Stimulated activated CD8-positive, alpha-beta memory T cell treated with anti-CD3 and anti-CD28 coated beads, Interleukin-7, amount 100 ng/mL, for 4 hours (primary cell): ENCODE results near the gene CHST15.

ENCODE experiments used
- DNase-seq, 2 donors: peaks; one replicate each; pipeline ENCODE4 v3.0.0-alpha.2; 2020; ENCODE audit warnings: low read depth in 2 of 2

CHST15 gene

DNA sequence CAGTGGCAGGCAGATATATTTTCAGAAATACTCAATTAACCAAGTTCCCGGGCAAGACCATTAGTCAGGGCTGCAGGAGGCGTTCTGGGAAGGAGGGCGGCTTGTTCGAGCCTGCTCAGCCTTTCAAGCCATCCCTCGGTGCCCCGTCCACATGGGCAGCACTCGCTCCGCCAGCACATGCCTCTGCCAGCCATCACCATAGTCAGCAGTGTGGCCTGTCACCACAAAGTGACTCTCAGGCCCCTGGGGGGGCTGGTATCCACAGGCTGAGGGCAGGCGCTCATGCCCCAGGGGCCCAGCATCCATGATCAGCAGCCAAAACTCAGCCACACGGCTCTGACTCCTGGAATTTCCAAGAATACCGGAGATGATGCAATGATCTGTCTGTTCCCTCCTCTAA lies 81.9 kb downstream of the CHST15 start:
- no peak for DNase-seq

GRCh38 chr10:124010563-124011131 lies 82.8 kb downstream of the CHST15 start:
- DNase-seq: no peak

GRCh38 chr10:124010024-124010423 lies 83.4 kb downstream of the CHST15 start:
- DNase-seq: no peak

DNA sequence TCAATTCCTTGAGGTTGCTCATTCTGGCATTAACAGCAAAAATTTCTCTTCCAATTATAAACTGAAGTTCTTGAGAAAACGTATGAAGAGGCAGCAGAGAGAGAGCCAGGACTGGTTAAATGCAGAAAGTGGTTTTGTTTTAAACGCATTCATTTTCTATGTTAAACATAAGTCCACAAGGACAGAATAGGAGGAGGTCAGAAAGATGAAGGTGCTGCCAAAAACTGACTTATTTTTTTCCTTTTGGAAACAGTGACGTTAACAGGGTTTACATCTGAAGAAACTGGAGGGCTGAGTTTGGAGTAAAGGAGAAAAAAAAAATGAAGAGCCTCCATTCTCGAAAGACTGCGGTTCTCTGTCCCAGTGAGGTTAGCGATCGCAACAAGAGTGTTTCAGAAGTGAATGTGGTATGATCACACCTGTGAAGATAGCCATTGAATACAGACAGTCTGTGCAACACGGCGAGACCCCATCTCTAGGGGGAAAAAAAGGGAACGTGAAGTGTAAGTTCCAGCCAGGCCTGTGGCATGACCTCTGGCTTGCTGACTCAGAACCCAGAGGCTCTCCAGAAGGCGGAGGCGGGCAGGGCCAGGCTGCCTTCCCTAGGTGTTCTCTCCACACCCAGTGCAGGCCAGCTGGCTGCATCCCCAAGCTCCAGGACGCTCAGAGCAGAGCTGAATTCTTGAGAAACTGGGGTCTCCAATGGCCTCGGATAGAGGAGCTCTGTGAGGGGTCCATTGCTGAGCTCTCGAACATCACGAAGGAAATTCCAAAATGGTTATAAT lies 84.0 kb downstream of the CHST15 start:
- DNase-seq: no peak

- no peak for DNase-seq
These were observed 84.7 kb downstream of the CHST15 start for GRCh38 chr10:124008681-124009080.

DNA sequence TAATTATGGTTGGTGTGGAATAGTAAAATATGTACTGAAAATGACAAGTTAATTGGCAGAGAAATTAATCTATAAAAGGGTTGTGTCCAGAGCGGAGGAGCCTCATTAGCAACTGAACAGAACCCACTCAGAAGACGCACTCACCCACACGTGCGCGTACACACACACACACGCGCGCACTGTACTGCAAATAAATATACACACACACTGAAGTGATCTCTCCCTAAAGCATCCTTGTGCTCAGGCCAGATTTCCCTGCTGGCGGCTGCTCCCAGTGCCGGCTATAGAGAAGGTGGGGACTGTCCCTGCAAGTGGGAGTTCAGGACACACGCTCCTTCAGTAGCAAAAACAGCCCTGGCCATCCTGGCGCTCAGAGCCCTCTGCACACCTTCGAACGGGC lies 85.2 kb downstream of the CHST15 start:
- DNase-seq: no peak

GRCh38 chr10:124007773-124008145 lies 85.6 kb downstream of the CHST15 start:
- DNase-seq: no peak

GRCh38 chr10:124007102-124007772 lies 86.2 kb downstream of the CHST15 start:
- no peak for DNase-seq

DNA sequence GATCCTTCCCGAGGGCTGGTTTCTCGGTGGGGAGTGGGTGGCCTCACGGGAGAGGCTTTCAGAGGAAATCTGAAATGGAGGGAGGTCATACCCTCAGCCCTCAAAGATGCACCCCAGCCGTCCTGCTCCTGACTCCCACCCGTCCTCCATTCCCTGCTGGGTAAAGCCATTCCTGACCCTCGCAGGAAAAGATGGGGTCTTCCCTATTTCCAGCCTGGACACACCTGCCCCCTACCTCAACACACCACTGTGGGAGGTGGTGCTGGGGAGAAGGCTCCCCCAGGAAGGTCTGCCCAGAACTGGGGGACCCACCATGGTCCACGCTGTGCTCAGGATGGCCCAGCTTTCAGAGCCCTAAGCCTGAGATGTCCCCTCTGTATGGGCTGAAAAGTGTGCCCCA lies 86.9 kb downstream of the CHST15 start:
- no peak for DNase-seq

DNA sequence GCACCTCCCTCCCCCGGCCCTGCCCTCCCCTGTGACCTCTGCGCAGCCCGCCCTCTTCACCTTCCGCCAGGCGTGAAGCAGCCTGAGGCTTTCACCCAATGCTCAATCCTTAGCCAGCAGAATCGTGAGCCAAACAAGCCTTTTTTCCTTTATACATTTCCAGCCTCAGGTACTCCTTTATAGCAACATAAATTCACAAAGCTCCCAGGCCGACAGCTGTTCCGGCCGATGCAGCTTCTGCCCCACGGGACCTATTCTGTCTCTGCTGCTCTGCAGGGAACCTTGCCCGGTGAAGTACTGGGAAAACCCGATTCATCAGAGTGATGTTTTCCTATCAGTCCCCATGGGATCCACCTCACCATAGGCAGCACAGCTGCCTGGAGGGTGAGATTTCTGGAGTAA lies 87.4 kb downstream of the CHST15 start:
- DNase-seq: no peak

DNA sequence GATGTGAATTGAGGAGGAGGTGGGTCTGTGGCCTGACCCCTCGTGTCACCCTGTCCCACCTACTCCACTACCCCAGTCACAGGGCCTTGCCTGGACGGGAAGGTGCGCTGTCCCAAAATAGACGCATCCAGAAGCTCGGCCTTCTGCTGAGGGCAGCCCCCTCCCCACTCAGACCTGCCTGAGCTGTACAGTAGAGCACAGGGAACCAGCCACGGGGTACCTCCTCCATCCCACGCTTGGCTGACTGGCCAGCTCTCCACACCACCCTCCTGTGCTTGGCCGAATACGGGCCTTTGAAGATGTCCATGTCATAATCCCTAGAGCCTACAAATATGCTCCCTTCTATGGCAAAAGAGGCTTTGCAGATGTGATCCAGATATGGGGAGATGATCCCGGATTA lies 88.3 kb downstream of the CHST15 start:
- DNase-seq: no peak

DNA sequence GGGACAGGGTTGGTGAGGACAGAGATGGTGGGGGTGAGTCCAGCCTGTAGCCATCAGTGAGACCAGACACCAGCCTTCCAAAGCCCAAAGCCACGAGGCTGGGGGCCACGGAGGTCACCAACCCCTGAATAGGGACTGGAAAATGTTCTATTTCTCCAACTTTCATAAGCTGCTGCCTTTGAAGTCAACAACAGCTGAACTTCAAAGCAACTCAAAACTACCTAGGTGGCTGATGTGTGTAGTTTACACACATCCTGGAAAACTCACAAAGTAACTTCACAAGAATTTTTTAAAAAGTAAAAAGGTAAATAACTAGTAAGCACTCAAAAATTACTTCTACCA lies 88.8 kb downstream of the CHST15 start:
- no peak for DNase-seq

GRCh38 chr10:124003871-124004662 lies 89.3 kb downstream of the CHST15 start:
- no peak for DNase-seq

DNA sequence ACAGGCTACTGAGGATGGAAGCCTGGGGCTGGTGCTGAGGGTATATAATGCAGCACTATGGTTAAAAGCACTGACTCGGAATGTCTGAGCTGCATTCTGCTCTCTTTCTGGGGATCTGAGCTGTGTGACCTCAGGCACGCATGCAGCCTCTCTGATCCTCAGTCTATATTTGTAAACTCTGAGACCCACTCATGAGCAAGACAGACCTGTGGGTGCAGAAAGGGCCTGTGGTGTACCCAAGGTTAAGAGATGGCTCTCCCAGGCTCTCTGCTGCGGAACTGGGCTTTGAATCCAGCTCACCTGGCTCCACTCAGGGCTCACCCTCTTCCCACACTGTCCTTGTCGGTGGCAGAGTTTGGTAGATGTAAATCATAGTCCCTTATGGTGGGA lies 89.9 kb downstream of the CHST15 start:
- DNase-seq: no peak

GRCh38 chr10:124003070-124003419 lies 90.4 kb downstream of the CHST15 start:
- no peak for DNase-seq

DNA sequence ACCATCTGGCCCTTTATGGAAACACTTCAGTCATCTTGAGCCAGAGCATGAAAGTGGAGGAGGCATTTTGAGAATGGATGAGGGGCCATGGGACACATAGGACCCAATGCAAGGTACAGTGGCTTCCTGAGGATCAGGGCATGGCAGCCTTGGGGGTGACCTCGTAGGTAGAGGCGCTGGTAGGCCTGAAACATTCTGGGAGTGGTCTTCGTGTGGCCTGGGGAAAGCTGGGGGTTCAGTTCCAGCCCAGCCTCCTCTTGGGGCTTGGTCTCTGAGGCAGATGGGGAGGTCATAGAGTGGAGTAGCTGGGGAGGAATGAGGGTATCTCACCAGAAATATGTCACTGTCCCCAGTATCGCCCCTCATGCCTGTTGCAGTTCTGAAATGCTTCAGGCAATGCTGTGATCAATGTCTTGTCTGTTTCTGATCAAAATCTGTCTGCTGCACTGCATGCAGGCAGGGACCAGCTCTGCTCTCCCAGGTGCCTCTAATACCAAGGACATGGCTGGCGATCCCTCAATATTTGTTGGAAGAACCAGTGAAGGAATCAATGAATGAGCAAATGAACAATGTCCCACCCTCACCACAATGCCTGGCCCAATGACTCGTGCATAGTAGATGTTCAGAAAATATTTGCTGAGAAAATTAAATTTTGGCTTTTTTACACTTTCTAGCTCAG lies 90.9 kb downstream of the CHST15 start:
- no peak for DNase-seq

GRCh38 chr10:124001391-124002148 lies 91.8 kb downstream of the CHST15 start:
- no peak for DNase-seq

DNA sequence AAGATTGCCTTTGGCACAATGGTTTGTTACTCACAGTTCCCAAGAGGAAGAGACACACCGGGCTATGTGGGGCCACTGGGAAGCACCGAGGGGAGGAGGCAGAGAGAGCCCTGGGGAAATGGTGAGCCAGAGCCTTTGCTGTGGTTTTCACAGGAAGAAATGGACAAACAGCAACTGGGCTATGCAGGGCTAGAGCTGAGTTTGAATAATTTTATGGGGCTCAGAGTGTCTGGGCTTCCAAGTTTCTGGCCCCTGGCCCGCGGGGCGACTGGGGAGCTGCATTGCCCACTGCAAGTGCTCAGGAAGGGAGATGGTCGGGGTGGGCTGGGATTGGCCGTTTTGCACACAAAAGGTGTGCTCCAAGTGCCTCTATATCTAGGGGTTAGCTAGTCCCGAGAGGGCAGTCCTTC lies 92.6 kb downstream of the CHST15 start:
- no peak for DNase-seq

- no peak for DNase-seq
These were observed 93.3 kb downstream of the CHST15 start for GRCh38 chr10:123999956-124000615.

GRCh38 chr10:123999261-123999660 lies 94.1 kb downstream of the CHST15 start:
- no peak for DNase-seq
